CD8-positive, alpha-beta memory T cell (primary cell): Measurements from ENCODE around the gene DNM3. TPM values are rescaled to one million over a fixed set of nuclear protein-coding genes. Genes with fewer than 3 reads are reported as not detected.

Experiments
- CTCF ChIA-PET: fragments of 350-600 bp; sonication (Branson Sonifier 250); formaldehyde crosslinking; loops from one replicate; lab custom pipeline; 2021; ENCODE audit warnings: antibody characterized with exemption; lab: Charles Lee
- POLR2A ChIA-PET: fragments of 350-600 bp; sonication (Branson Sonifier 250); formaldehyde crosslinking; loops from one replicate; lab custom pipeline; 2021; ENCODE audit warnings: antibody characterized with exemption; lab: Charles Lee
- DNase-seq, 5 donors: peaks; one replicate each; pipeline versions ENCODE4 v3.0.0 to v3.0.0-alpha.2; 2020 to 2022; ENCODE audit warnings: mixed read lengths in 1 of 5
- H3K27ac ChIP-seq: one replicate; pipeline ENCODE4 v1.7.0; 2013; ENCODE audit warnings: low read depth, mild to moderate bottlenecking, low read length, moderate library complexity
- H3K27me3 ChIP-seq: 2 replicates; pipeline ENCODE4 v1.7.0; 2013; ENCODE audit warnings: low read length, mild to moderate bottlenecking; ENCODE audit not compliant: insufficient read depth, poor library complexity, severe bottlenecking
- H3K36me3 ChIP-seq: 2 replicates; pipeline ENCODE4 v1.7.0; 2013; ENCODE audit warnings: mild to moderate bottlenecking, low read length, moderate library complexity; ENCODE audit not compliant: insufficient read depth
- H3K4me1 ChIP-seq: 2 replicates; pipeline ENCODE4 v1.7.0; 2013; ENCODE audit warnings: mild to moderate bottlenecking, low read length, moderate library complexity; ENCODE audit not compliant: insufficient read depth
- H3K4me3 ChIP-seq: 2 replicates; pipeline ENCODE4 v1.7.0; 2013; ENCODE audit warnings: mild to moderate bottlenecking, low read length
- H3K9me3 ChIP-seq: 2 replicates; pipeline ENCODE4 v1.7.0; 2013; ENCODE audit warnings: mild to moderate bottlenecking, low read length
- H3K27ac Mint-ChIP-seq, 8 donors: one replicate each; pipeline ENCODE4 v1.8.0; 2020 to 2021; ENCODE audit warnings: mixed read lengths in 8 of 8, mild to moderate bottlenecking in 6 of 8, inconsistent platforms in 3 of 8, moderate library complexity in 3 of 8
- H3K27me3 Mint-ChIP-seq, 2 donors: one replicate each; pipeline ENCODE4 v1.8.0; 2020 to 2021; ENCODE audit warnings: mixed read lengths in 2 of 2, mild to moderate bottlenecking in 1 of 2, moderate library complexity in 1 of 2
- H3K36me3 Mint-ChIP-seq, 3 donors: one replicate each; pipeline ENCODE4 v1.8.0; 2020 to 2021; ENCODE audit warnings: mixed read lengths in 3 of 3, inconsistent platforms in 1 of 3, mild to moderate bottlenecking in 1 of 3
- H3K4me1 Mint-ChIP-seq, 3 donors: one replicate each; pipeline ENCODE4 v1.8.0; 2020 to 2021; ENCODE audit warnings: mixed read lengths in 3 of 3, inconsistent platforms in 1 of 3, mild to moderate bottlenecking in 1 of 3
- H3K4me3 Mint-ChIP-seq, 7 donors: one replicate each; pipeline ENCODE4 v1.8.0; 2020 to 2021; ENCODE audit warnings: mixed read lengths in 7 of 7, mild to moderate bottlenecking in 6 of 7, moderate library complexity in 4 of 7, inconsistent platforms in 2 of 7
- H3K9me3 Mint-ChIP-seq, 5 donors: one replicate each; pipeline ENCODE4 v1.8.0; 2020 to 2022; ENCODE audit warnings: mixed read lengths in 5 of 5, mild to moderate bottlenecking in 3 of 5, moderate library complexity in 2 of 5, inconsistent platforms in 1 of 5
- polyA plus RNA-seq: library from polyadenylated mRNA; unstranded; fragments of 300-500 nt; fragmentation: Illumina TruSeq; gene quantifications from one replicate; pipeline ENCODE4 v1.2.3, GENCODE V29; 2021
- total RNA-seq, 2 experiments: library from RNA; stranded (reverse); gene quantifications; one replicate each; pipeline ENCODE4 v1.2.3, GENCODE V29; 2021

DNM3 gene
- total and polyA plus RNA-seq, 3 experiments from 2014 or later: 0.29 to 0.64 (median 0.59) TPM

- DNase-seq: no peak
- Histone ChIP-seq H3K4me1 (no peaks in the 10 kb centered on the region), H3K27ac (no peak overlapping the region), H3K27me3 (no peaks in the 10 kb centered on the region), H3K4me3 (no peak overlapping the region), H3K36me3 (no peaks in the 10 kb centered on the region), H3K9me3 (no peaks in the 10 kb centered on the region)
- ChIA-PET POLR2A (no interaction called here), CTCF (no interaction called here)
- Mint-ChIP-seq H3K27me3 (no peaks in the 10 kb centered on the region), H3K9me3 (no peaks in the 10 kb centered on the region), H3K27ac (no peak overlapping the region), H3K36me3 (no peaks in the 10 kb centered on the region), H3K4me1 (peaks cover 0 to 1% (median 0%) of the 10 kb centered on the region in 3 donors), H3K4me3 (no peak overlapping the region)
Observed at GRCh38 chr1:172224871-172225270, 383.6 kb downstream of the DNM3 start.

- H3K4me3 Mint-ChIP-seq: no peak overlapping the region
- no peaks in the 10 kb centered on the region for H3K27me3 Mint-ChIP-seq
- Histone ChIP-seq H3K27ac (no peak overlapping the region), H3K9me3 (no peaks in the 10 kb centered on the region), H3K4me3 (no peak overlapping the region), H3K27me3 (no peaks in the 10 kb centered on the region), H3K36me3 (no peaks in the 10 kb centered on the region), H3K4me1 (no peaks in the 10 kb centered on the region)
- peaks cover 0 to 5% (median 0%) of the 10 kb centered on the region in 5 donors for H3K9me3 Mint-ChIP-seq
- H3K36me3 Mint-ChIP-seq: peaks cover 0 to 5% (median 0%) of the 10 kb centered on the region in 3 donors
- H3K27ac Mint-ChIP-seq: no peak overlapping the region
- DNase-seq: no peak
- POLR2A ChIA-PET: no interaction called here
- H3K4me1 Mint-ChIP-seq: peaks cover 5 to 8% (median 8%) of the 10 kb centered on the region in 3 donors
- CTCF ChIA-PET: no interaction called here
Observed at GRCh38 chr1:172229942-172230341, 388.6 kb downstream of the DNM3 start.

- Histone ChIP-seq H3K4me1 (no peaks in the 10 kb centered on the region), H3K4me3 (no peak overlapping the region), H3K36me3 (no peaks in the 10 kb centered on the region), H3K27ac (no peak overlapping the region), H3K9me3 (no peaks in the 10 kb centered on the region), H3K27me3 (no peaks in the 10 kb centered on the region)
- Mint-ChIP-seq H3K27me3 (no peaks in the 10 kb centered on the region), H3K9me3 (peaks cover 0 to 5% (median 0%) of the 10 kb centered on the region in 5 donors), H3K4me3 (no peak overlapping the region), H3K36me3 (peaks cover 0 to 5% (median 0%) of the 10 kb centered on the region in 3 donors), H3K27ac (no peak overlapping the region), H3K4me1 (peaks cover 5 to 8% (median 8%) of the 10 kb centered on the region in 3 donors)
- CTCF ChIA-PET: no interaction called here
- POLR2A ChIA-PET: no interaction called here
- no peak for DNase-seq
Observed at GRCh38 chr1:172230526-172230925, 389.2 kb downstream of the DNM3 start.

- Mint-ChIP-seq H3K36me3 (no peaks in the 10 kb centered on the region), H3K9me3 (no peaks in the 10 kb centered on the region), H3K4me3 (no peak overlapping the region), H3K27me3 (no peaks in the 10 kb centered on the region), H3K27ac (peak overlapping the region in 1 of 8 donors; percentile 80), H3K4me1 (no peaks in the 10 kb centered on the region)
- no peaks in the 10 kb centered on the region for H3K36me3 ChIP-seq
- ChIA-PET CTCF (no interaction called here), POLR2A (no interaction called here)
- no peaks in the 10 kb centered on the region for H3K27me3 ChIP-seq
- no peak for DNase-seq
- H3K4me3 ChIP-seq: no peak overlapping the region
- H3K9me3 ChIP-seq: no peaks in the 10 kb centered on the region
- no peak overlapping the region for H3K27ac ChIP-seq
- no peaks in the 10 kb centered on the region for H3K4me1 ChIP-seq
Observed at GRCh38 chr1:172236958-172237357, 395.7 kb downstream of the DNM3 start.

GRCh38 chr1:172238158-172238557 lies 396.9 kb downstream of the DNM3 start:
- Mint-ChIP-seq H3K4me3 (no peak overlapping the region), H3K9me3 (no peaks in the 10 kb centered on the region), H3K4me1 (no peaks in the 10 kb centered on the region), H3K27me3 (peaks cover 0 to 3% of the 10 kb centered on the region in 2 donors), H3K27ac (no peak overlapping the region), H3K36me3 (no peaks in the 10 kb centered on the region)
- Histone ChIP-seq H3K27me3 (no peaks in the 10 kb centered on the region), H3K36me3 (no peaks in the 10 kb centered on the region), H3K4me1 (no peaks in the 10 kb centered on the region), H3K4me3 (no peak overlapping the region), H3K27ac (no peak overlapping the region), H3K9me3 (no peaks in the 10 kb centered on the region)
- ChIA-PET CTCF (no interaction called here), POLR2A (no interaction called here)
- no peak for DNase-seq

- Mint-ChIP-seq H3K27ac (peak overlapping the region in 1 of 8 donors; percentile 38), H3K36me3 (no peaks in the 10 kb centered on the region), H3K9me3 (no peaks in the 10 kb centered on the region), H3K27me3 (peaks cover 0 to 3% of the 10 kb centered on the region in 2 donors), H3K4me3 (no peak overlapping the region), H3K4me1 (no peaks in the 10 kb centered on the region)
- H3K27ac ChIP-seq: no peak overlapping the region
- no peaks in the 10 kb centered on the region for H3K4me1 ChIP-seq
- DNase-seq: no peak
- no peaks in the 10 kb centered on the region for H3K9me3 ChIP-seq
- H3K4me3 ChIP-seq: no peak overlapping the region
- ChIA-PET CTCF (no interaction called here), POLR2A (no interaction called here)
- no peaks in the 10 kb centered on the region for H3K36me3 ChIP-seq
- no peaks in the 10 kb centered on the region for H3K27me3 ChIP-seq
Observed at GRCh38 chr1:172238965-172239364, 397.7 kb downstream of the DNM3 start.

- H3K9me3 ChIP-seq: no peaks in the 10 kb centered on the region
- no peak for DNase-seq
- H3K9me3 Mint-ChIP-seq: peaks cover 0 to 1% (median 0%) of the 10 kb centered on the region in 5 donors
- POLR2A ChIA-PET: no interaction called here
- no peak overlapping the region for H3K27ac ChIP-seq
- H3K4me1 ChIP-seq: no peaks in the 10 kb centered on the region
- H3K27me3 Mint-ChIP-seq: peaks cover 0 to 3% of the 10 kb centered on the region in 2 donors
- H3K36me3 ChIP-seq: no peaks in the 10 kb centered on the region
- H3K4me3 ChIP-seq: no peak overlapping the region
- no peak overlapping the region for H3K4me3 Mint-ChIP-seq
- CTCF ChIA-PET: no interaction called here
- H3K36me3 Mint-ChIP-seq: no peaks in the 10 kb centered on the region
- H3K4me1 Mint-ChIP-seq: no peaks in the 10 kb centered on the region
- H3K27me3 ChIP-seq: no peaks in the 10 kb centered on the region
- H3K27ac Mint-ChIP-seq: peak overlapping the region in 1 of 8 donors; percentile 29
Observed at GRCh38 chr1:172239901-172240300, 398.6 kb downstream of the DNM3 start.

GRCh38 chr1:172241540-172241939 lies 400.2 kb downstream of the DNM3 start:
- H3K27me3 Mint-ChIP-seq: peaks cover 0 to 3% of the 10 kb centered on the region in 2 donors
- CTCF ChIA-PET: no interaction called here
- H3K36me3 ChIP-seq: no peaks in the 10 kb centered on the region

More at GRCh38 chr1:172241540-172241939, 400.2 kb downstream of the DNM3 start:
- H3K27me3 ChIP-seq: no peaks in the 10 kb centered on the region
- Mint-ChIP-seq H3K36me3 (no peaks in the 10 kb centered on the region), H3K4me3 (no peak overlapping the region), H3K4me1 (no peaks in the 10 kb centered on the region), H3K27ac (no peak overlapping the region), H3K9me3 (peaks cover 0 to 2% (median 0%) of the 10 kb centered on the region in 5 donors)
- H3K4me3 ChIP-seq: no peak overlapping the region
- no peak for DNase-seq
- H3K4me1 ChIP-seq: no peaks in the 10 kb centered on the region
- no peak overlapping the region for H3K27ac ChIP-seq
- H3K9me3 ChIP-seq: no peaks in the 10 kb centered on the region
- POLR2A ChIA-PET: interaction anchor here (0.6 kb wide), 1 partner anchor 200 kb away, joined by 3 read pairs; no protein-coding TSS in a partner anchor
